ENCODE data around the gene HOXA10.

Gene HOXA10

GRCh38 chr7:27128034-27128433 lies 46.1 kb downstream of the HOXA10 start:
- no peak for DNase-seq

GRCh38 chr7:27126596-27127327 lies 47.4 kb downstream of the HOXA10 start:
- no peak for DNase-seq

- no peak for DNase-seq
Measured at GRCh38 chr7:27125986-27126394, 48.1 kb downstream of the HOXA10 start.

GRCh38 chr7:27124902-27125689 lies 49.0 kb downstream of the HOXA10 start:
- no peak for DNase-seq

- no peak for DNase-seq
Measured at GRCh38 chr7:27124096-27124901, 49.8 kb downstream of the HOXA10 start.

GRCh38 chr7:27123477-27124053 lies 50.6 kb downstream of the HOXA10 start:
- no peak for DNase-seq

- no peak for DNase-seq
Measured at GRCh38 chr7:27123007-27123476, 51.1 kb downstream of the HOXA10 start.

GRCh38 chr7:27122077-27122910 lies 51.8 kb downstream of the HOXA10 start:
- no peak for DNase-seq

GRCh38 chr7:27121684-27122076 lies 52.4 kb downstream of the HOXA10 start:
- DNase-seq: no peak
